SK-N-MC (cell line): ENCODE measurements around the gene TMOD1.

ENCODE experiments used
- DNase-seq: peaks from one replicate; pipeline ENCODE4 v3.0.0-alpha.2; 2011; ENCODE audit warnings: low read depth, low spot score
- H3K27ac ChIP-seq: fragments of 200-600 bp; sonication (generic); 2 replicates; pipeline ENCODE4 v1.5.1; 2016; ENCODE audit warnings: mixed run types
- H3K36me3 ChIP-seq: fragments of 200-600 bp; sonication (generic); 2 replicates; pipeline ENCODE4 v1.6.1; 2017; ENCODE audit warnings: antibody characterized with exemption, low read length, mixed read lengths; ENCODE audit not compliant: insufficient read depth
- H3K4me3 ChIP-seq: fragments of 200-600 bp; sonication (generic); 2 replicates; pipeline ENCODE4 v1.5.1; 2016
- H3K9ac ChIP-seq: fragments of 200-600 bp; sonication (generic); 2 replicates; pipeline ENCODE4 v1.8.0; 2017; ENCODE audit warnings: mixed run types, mixed read lengths; ENCODE audit not compliant: insufficient read length
- H3K9me3 ChIP-seq: fragments of 200-600 bp; sonication (generic); 2 replicates; pipeline ENCODE4 v1.6.1; 2017; ENCODE audit warnings: low read depth, mild to moderate bottlenecking, antibody characterized with exemption, low read length, moderate library complexity, mixed read lengths
- EZH2 ChIP-seq: fragments of 200-600 bp; sonication (generic); IDR thresholded peaks from one replicate; pipeline ENCODE4 v1.6.1; 2017; ENCODE audit warnings: antibody characterized with exemption

The TMOD1 gene

GRCh38 chr9:97647996-97648395 is 146.5 kb downstream of the TMOD1 start:
- no peak overlapping the region for H3K4me3 ChIP-seq
- H3K9me3 ChIP-seq, result no peaks in the 10 kb centered on the region
- peaks cover 90% of the 10 kb centered on the region for H3K36me3 ChIP-seq
- H3K9ac ChIP-seq, result no peak overlapping the region
- no peak overlapping the region for H3K27ac ChIP-seq
- DNase-seq, result no peak
- no peak for TF ChIP-seq EZH2
